HG03460 (cell line): ENCODE results near the gene GINS2.

Source experiments
- ATAC-seq: cut with Tn5 transposase; IDR thresholded peaks from one replicate; pipeline ENCODE4 v1.9.1; 2021; ENCODE audit not compliant: unreplicated experiment

Gene GINS2

GRCh38 chr16:85628265-85628556 is 60.5 kb downstream of the GINS2 start:
- ATAC-seq = no peak

GRCh38 chr16:85627526-85628264 is 61.1 kb downstream of the GINS2 start:
- no peak for ATAC-seq

GRCh38 chr16:85627089-85627488 is 61.7 kb downstream of the GINS2 start:
- no peak for ATAC-seq
